ENCODE results near the gene CDC42BPG.
"Not testable (repeated sequence)": the region's sequence is repeated elsewhere in the genome, so short reads cannot be mapped to it uniquely, and the experiment has no call there.

Gene CDC42BPG

GRCh38 chr11:64846998-64847666, 2.7 kb upstream of the CDC42BPG start:
- TF ChIP-seq, protein P1, sequence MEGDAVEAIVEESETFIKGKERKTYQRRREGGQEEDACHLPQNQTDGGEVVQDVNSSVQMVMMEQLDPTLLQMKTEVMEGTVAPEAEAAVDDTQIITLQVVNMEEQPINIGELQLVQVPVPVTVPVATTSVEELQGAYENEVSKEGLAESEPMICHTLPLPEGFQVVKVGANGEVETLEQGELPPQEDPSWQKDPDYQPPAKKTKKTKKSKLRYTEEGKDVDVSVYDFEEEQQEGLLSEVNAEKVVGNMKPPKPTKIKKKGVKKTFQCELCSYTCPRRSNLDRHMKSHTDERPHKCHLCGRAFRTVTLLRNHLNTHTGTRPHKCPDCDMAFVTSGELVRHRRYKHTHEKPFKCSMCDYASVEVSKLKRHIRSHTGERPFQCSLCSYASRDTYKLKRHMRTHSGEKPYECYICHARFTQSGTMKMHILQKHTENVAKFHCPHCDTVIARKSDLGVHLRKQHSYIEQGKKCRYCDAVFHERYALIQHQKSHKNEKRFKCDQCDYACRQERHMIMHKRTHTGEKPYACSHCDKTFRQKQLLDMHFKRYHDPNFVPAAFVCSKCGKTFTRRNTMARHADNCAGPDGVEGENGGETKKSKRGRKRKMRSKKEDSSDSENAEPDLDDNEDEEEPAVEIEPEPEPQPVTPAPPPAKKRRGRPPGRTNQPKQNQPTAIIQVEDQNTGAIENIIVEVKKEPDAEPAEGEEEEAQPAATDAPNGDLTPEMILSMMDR (IDR thresholded peaks at IDR 0.05; ENCODE audit: low read depth, low read length) = peak; percentile 92
- peak; percentile 73 for DNase-seq (ENCODE audit: extremely low read depth, low read depth)

DNA sequence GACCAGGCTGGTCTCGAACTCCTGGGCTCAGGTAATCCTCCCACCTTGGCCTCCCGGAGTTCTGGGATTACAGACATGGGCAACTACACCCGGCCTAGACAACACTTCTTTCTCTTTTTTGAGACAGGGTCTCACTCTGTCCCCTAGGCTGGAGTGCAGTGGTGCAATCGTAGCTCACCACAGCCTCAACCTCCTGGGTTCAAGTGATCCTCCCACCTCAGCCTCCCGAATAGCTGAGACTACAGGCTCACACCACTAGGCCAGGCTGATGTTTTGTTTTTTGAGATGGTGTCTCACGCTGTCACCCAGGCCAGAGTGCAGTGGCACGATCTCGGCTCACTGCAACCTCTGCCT, 1.3 kb upstream of the CDC42BPG start:
- not testable (repeated sequence) for DNase-seq (ENCODE audit: extremely low read depth, low read depth)

GRCh38 chr11:64845129-64845775, 799 bp upstream of the CDC42BPG start:
- DNase-seq (ENCODE audit: extremely low read depth, low read depth) = no peak
- TF ChIP-seq, protein P1 (IDR thresholded peaks at IDR 0.05; ENCODE audit: low read depth, low read length) = no peak

DNA sequence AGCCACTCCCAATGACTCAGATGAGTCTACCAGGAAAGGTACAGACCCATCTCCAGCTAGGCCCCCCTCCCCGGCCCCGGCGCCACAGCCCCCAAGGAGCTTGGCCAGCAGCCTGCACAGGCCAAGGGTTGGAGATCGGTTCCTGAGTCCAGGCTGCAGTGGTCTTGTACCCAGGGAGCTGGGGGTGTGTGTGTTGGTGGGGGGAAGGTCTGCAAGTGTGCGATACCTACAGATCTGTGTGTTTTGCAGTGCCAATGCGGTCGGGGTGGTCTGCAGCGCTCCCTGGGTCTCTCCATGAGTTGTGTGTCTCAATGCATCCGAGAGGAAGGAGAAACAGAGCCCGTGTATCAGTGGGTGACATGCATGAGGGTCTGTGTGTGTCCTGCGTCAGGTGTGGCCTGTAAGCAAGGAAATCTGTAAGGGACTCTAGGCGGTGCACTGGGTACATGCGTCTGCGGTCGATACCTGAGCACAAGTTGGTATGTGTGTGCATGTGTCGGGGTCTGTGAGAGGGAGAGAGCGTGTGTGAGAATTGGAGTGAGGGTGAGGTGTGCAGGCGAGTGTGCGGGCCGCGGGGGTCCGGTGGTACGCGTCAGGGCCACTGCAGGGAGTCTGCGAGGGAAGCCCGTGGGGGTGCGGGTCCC, 645 bp downstream of the CDC42BPG start:
- no peak for DNase-seq (ENCODE audit: extremely low read depth, low read depth)
- TF ChIP-seq, protein P1 (IDR thresholded peaks at IDR 0.05; ENCODE audit: low read depth, low read length) = no peak

- DNase-seq (ENCODE audit: extremely low read depth, low read depth) = no peak
- TF ChIP-seq, protein P1 (IDR thresholded peaks at IDR 0.05; ENCODE audit: low read depth, low read length) = no peak
Observed at GRCh38 chr11:64842851-64843685, 1.4 kb downstream of the CDC42BPG start.

- DNase-seq (ENCODE audit: extremely low read depth, low read depth) = no peak
- TF ChIP-seq, protein P1 (IDR thresholded peaks at IDR 0.05; ENCODE audit: low read depth, low read length) = no peak
Observed at GRCh38 chr11:64842366-64842759, 2.1 kb downstream of the CDC42BPG start.

- TF ChIP-seq, protein P1 (IDR thresholded peaks at IDR 0.05; ENCODE audit: low read depth, low read length) = no peak
- DNase-seq (ENCODE audit: extremely low read depth, low read depth) = no peak
Observed at GRCh38 chr11:64841592-64842365, 2.7 kb downstream of the CDC42BPG start.

Data from AG09319 (cell line).